ENCODE measurements around the gene ATF7.
"Not testable (repeated sequence)": the region's sequence is repeated elsewhere in the genome, so short reads cannot be mapped to it uniquely, and the experiment has no call there.

DNA sequence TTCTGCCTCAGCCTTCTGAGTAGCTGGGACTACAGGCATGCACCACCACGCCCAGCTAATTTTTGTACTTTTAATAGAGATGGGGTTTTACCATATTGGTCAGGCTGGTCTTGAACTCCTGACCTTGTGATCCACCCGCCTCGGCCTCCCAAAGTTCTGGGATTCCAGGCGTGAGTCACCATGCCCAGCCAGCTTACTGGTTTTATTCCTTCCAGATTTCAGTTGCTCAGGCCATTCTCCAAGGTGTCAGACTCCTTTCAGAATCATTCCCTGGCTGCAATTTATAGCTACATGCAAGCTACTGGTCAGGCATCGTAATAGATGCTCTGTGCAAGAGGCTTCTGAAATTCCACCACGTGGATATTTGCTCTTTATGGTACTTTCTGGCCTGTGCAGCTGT, 144.7 kb downstream of the ATF7 start:
- TF ChIP-seq, protein P1, sequence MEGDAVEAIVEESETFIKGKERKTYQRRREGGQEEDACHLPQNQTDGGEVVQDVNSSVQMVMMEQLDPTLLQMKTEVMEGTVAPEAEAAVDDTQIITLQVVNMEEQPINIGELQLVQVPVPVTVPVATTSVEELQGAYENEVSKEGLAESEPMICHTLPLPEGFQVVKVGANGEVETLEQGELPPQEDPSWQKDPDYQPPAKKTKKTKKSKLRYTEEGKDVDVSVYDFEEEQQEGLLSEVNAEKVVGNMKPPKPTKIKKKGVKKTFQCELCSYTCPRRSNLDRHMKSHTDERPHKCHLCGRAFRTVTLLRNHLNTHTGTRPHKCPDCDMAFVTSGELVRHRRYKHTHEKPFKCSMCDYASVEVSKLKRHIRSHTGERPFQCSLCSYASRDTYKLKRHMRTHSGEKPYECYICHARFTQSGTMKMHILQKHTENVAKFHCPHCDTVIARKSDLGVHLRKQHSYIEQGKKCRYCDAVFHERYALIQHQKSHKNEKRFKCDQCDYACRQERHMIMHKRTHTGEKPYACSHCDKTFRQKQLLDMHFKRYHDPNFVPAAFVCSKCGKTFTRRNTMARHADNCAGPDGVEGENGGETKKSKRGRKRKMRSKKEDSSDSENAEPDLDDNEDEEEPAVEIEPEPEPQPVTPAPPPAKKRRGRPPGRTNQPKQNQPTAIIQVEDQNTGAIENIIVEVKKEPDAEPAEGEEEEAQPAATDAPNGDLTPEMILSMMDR (conservative IDR thresholded peaks at IDR 0.05), result not testable (repeated sequence)
- not testable (repeated sequence) for TF ChIP-seq EZH2 (IDR thresholded peaks at IDR 0.05; ENCODE audit: low read depth)

Data from PC-9 (cell line).